HG03442 (cell line): ENCODE data around the gene ABCA7.

Experiments used
- ATAC-seq: cut with Tn5 transposase; IDR thresholded peaks from one replicate; pipeline ENCODE4 v1.9.1; 2021; ENCODE audit warnings: mild to moderate bottlenecking, moderate library complexity; ENCODE audit not compliant: unreplicated experiment

The ABCA7 gene

DNA sequence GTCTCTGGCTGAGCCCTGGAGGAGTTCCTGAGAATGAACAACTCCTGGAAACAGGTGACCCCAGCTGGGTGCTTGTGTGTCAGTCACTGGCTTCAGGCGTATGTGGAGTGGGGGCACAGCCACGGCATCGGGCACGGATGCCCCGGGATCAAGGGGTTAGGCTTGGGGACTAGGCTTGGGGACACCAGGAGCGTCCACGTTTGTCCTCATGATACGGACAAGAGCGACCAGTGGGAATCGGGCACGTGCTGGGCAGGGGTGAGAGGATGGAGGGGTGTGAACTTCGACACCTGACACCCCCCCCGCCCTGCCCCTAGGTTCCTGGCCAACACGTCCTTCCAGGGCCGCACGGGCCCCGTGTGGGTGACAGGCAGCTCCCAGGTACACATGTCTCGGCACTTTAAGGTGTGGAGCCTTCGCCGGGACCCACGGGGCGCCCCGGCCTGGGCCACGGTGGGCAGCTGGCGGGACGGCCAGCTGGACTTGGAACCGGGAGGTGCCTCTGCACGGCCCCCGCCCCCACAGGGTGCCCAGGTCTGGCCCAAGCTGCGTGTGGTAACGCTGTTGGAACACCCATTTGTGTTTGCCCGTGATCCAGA, 35.6 kb upstream of the ABCA7 start:
- no peak for ATAC-seq

DNA sequence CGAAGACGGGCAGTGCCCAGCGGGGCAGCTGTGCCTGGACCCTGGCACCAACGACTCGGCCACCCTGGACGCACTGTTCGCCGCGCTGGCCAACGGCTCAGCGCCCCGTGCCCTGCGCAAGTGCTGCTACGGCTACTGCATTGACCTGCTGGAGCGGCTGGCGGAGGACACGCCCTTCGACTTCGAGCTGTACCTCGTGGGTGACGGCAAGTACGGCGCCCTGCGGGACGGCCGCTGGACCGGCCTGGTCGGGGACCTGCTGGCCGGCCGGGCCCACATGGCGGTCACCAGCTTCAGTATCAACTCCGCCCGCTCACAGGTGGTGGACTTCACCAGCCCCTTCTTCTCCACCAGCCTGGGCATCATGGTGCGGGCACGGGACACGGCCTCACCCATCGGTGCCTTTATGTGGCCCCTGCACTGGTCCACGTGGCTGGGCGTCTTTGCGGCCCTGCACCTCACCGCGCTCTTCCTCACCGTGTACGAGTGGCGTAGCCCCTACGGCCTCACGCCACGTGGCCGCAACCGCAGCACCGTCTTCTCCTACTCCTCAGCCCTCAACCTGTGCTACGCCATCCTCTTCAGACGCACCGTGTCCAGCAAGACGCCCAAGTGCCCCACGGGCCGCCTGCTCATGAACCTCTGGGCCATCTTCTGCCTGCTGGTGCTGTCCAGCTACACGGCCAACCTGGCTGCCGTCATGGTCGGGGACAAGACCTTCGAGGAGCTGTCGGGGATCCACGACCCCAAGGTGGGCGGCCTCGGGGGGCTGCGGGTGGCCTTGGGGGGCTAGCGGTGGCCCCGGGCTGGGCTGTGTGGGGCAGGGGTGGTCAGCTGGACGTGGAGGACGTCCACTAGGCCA, 34.9 kb upstream of the ABCA7 start:
- ATAC-seq: no peak

DNA sequence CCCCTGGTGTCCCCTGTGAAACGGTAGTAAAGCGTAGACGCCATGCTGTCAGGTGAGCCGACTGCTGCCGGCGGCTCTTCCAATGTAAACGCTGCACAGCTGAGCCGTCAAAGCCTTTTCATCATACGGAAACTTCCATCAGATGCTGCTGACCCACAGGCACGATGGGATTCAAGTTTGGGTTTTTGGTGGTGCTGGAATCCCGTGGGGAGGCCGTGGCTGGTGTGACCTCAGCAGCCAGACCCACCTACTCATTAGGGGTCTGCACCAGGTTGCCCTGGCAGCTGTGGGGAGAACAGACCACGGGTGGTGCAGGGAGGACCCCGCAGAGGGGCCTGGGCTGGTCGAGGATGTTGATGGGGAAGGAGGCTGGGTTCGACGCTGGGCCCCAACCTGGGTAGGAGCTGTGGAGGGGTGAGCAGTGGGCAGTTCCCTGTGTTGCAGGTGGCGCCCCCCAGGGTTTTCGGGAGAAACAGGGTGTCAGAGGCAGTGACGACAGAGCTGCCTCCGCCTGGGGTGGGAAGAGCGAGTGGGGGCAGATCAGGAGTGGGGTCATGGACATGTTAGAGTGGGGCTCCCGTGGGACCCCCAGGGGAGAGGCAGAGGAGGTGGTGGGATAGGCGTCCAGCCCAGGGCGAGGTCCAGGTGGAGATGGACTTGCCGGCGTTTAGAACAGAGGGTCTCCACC, 33.1 kb upstream of the ABCA7 start:
- no peak for ATAC-seq

DNA sequence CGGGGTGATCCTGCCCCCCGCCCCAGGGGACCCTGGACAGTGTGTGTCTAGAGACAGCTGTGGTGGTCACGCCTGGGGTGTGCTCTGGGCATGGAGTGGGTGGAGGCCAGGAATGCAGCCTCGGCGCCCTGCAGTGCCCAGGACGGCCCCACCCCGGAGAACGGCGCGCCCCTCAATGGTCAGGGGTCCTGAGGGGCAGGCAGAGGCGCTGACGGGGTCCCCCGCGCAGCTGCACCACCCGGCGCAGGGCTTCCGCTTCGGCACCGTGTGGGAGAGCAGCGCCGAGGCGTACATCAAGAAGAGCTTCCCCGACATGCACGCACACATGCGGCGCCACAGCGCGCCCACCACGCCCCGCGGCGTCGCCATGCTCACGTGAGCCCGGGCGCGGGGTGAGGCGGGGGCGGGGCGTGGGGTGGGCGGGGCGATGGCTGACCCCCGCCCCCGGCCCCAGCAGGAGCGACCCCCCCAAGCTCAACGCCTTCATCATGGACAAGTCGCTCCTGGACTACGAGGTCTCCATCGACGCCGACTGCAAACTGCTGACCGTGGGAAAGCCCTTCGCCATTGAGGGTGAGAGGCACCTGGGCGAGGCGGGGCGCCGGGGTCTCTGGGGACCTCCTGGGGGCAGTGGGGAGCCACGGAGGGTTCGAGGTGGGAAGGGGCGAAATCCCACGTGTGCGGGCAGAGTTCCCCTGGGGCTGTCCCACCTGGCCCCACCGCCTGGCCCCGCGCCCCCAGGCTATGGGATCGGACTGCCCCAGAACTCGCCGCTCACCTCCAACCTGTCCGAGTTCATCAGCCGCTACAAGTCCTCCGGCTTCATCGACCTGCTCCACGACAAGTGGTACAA, 32.3 kb upstream of the ABCA7 start:
- no peak for ATAC-seq

DNA sequence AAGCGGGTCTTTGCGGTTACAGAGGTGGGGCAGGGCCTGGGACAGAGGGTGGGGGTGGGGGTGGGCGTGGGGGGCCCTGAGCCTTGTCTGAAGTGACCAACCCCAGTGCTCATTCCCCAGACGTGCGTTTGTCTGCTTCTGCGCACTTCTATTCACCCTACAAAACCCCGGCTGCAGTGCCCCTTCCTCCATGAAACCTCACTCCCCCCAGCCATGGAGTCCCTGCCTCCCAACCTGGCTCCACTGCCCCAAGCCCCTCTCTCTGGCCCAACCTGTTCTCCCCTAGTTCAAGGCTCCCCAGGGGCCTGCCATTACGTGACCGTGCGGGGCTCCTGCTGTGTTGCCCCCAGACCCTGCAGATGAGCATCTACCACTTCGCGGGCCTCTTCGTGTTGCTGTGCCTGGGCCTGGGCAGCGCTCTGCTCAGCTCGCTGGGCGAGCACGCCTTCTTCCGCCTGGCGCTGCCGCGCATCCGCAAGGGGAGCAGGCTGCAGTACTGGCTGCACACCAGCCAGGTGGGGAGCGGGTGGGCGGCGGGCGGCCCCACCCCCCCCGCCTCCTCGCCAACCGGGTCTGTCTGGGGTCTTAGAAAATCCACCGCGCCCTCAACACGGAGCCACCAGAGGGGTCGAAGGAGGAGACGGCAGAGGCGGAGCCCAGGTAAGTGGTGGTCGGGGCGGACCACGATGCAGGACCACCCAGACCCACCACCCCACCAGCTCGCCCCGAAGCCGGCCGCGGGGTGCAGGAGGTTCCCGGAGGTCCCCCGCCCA, 31.5 kb upstream of the ABCA7 start:
- no peak for ATAC-seq

DNA sequence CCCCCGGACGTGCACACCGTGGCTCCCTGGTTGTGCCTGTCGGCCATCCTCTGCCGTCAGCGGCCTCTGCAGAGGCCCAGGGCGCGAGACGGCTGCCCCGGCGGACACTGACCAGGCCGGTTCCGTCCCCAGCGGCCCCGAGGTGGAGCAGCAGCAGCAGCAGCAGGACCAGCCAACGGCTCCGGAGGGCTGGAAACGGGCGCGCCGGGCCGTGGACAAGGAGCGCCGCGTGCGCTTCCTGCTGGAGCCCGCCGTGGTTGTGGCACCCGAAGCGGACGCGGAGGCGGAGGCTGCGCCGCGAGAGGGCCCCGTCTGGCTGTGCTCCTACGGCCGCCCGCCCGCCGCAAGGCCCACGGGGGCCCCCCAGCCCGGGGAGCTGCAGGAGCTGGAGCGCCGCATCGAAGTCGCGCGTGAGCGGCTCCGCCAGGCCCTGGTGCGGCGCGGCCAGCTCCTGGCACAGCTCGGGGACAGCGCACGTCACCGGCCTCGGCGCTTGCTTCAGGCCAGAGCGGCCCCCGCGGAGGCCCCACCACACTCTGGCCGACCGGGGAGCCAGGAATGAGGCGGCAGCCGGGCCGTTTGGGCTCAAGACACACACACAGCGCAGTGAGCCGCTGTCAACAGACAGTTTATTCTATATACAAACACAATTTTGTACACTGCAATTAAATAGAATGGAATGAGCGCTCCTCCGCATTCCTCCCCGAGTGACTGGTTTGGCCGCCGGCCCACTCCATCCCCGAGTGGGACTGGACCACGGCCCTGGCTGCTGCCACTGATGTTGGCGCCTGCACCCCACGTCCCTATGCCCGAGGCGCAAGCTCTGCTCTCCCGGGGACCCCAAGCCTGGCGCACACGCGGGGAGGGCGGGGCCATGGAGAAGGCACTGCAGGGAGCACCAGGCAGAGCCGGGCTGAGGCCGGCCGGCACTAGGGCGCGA, 30.6 kb upstream of the ABCA7 start:
- no peak for ATAC-seq

DNA sequence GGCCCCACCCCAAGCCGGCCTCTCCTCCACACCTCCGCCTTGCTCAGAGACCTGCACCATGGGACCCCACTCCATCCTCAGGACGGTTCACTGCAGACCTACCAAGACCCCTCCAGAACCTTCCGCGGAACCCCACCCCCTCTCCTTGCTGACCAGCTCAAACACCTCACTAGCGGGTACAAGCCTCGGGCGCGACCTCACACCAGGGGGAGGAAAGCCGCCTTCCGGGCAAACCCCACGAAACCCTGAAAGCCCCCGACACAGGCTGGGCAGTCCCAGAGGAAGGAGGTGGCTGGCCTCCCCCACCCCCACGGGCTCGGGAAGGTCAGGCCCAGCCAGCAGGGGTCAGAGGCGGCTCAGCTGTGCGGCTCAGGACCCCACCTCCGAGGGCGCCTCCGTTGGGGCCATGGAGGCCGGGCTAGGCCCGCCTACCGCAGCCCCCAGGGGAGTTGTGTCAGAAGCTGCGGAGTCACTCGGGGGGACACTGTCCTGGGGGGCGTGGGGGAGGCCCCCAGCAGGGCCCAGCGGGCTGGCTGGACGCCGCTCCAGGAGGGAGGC, 29.8 kb upstream of the ABCA7 start:
- no peak for ATAC-seq

DNA sequence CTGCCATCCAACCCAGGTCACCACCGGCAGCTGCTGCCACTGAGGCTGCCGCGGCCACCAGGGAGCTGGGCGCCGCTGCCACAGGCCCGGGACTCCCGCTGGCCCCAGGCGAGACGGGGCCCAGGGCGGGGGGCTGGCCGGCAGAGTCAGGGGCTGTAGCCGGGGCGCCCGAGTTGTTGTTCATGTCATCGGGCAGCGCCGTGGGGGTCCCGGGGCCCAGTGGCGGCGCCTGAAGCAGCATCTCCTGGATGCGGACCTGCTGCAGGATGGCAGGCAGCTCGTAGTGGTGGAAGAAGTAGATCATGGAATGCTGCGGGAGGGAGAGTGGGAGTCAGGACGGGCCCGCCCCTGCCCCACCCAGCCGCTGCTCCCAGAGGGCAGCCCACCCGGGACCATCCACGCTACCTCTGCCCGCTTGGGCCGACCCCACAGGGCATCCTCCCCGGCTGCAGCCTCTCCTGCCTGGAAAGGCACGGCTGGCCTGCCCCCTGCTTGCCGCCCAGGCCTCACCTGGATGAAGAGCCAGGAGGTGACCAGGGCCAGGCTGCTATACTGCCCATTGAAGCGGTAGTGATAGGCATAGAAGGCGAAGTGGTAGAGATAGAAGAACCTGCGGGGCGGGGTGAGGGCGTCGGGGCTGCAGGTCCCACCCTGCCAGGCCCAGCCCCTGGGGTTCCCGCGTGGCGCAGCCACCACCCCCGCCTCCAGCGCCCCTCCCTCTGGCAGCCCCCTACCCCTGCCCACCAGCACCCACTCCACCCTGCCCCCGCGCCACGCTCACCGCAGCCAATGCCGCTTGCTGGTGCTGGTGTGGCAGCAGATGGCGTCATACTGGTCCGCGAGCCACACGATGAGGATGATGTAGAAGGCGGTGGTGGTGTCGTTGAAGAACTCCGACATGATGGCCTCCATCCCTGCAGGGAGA, 29.1 kb upstream of the ABCA7 start:
- ATAC-seq: no peak

DNA sequence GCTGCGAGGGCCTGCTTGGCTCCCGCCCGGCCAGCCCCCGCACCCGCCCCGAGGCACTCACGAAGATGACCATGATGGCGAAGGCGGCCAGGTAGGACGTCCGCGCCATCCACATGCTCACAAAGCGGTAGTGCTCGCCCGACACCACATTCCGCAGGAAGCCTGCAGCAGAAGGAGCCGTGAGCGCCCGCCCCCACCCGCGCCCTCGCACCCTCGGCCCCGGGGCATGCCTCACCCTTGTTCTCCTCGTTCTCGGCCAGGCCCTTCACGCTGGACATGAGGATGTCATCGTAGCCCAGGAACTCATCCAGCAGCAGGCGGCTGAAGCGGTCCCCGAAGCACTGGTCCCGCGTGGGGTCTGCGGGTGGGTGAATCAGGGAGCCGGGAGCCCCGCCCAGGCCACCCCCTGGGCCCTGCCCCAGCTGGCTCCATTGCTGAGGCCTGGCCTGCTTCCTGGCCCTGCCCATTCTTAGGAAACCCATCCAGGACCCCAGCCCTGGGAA, 28.0 kb upstream of the ABCA7 start:
- ATAC-seq: no peak

DNA sequence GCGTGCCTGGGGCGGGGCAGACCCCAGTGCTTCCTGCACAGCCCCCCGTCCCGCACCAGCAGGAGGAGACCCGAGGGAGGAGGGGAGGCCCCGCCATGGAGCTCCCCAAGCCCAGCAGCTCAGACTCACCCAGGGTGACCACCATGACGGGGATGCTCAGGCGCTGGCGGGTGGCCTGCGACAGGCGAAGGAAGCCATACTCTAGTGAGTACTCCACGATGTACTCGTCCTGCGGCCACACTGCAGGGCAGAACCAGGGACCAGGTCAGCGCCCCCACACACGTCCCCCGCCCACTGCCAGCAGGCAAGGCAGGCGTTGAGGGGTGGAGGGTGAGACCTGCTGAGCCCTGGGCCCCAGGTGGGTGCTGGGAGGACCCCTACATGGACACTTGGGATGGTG, 27.6 kb upstream of the ABCA7 start:
- ATAC-seq: no peak

DNA sequence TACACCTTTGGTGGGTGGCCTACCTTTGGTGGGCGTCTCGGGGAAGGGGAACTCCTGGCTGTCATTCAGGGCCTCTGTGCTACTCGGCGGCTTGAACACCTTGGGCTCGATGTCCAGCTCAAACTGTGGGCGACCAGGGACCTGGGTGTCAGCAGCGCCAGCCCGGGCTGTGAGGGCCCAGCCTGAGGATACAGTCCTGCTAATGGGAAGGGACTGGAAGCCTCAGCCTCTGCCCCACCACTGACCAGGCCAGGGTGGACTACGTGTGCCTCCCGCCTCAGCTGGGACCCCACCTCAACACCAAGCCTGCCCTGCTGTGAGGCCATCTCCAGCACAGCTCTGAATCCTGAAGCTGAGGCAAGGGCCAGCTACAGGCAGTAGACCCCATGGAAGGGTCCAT, 26.7 kb upstream of the ABCA7 start:
- no peak for ATAC-seq

DNA sequence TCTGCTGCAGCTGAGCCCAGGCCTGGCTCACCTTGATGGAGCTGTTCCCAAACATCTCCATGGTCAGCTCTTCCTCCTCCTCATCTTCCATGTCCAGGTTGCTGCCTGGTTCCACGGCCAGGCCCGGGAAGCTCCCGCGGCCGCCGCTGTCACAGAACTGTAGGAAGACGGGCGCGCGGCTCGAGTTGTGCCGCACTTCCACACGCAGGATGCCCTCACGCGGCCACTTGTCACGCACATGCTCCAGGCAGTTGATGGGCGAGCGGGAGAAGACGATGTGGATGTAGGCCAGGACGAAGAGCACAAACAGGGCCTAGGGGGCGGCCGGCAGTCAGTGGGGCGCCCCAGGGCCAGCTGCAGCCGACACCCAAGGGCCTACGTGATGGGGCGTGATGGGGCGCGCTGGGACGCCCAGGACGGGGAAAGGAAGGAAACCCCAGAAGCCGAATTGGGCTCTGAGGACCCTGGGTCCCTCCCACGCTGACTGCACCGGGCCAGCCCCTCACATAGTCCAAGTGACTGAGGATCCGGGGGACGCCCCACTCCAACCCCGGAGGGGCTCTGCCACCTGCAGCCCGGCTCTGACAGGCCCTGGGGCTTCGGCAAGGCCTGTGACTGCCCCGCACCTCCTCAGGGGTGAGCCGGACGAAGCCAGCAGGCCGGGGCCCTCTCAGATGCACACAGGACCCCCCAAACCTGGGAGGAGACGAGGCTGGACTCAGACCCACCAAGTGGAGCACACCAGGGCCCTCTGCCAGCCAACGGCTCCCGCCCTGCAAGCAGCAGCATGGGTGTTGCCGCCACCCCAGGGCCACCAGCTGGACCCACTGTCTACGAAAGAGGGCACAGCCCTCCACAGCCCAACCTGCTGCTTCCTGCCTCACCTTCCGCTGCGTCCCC, 25.5 kb upstream of the ABCA7 start:
- no peak for ATAC-seq

DNA sequence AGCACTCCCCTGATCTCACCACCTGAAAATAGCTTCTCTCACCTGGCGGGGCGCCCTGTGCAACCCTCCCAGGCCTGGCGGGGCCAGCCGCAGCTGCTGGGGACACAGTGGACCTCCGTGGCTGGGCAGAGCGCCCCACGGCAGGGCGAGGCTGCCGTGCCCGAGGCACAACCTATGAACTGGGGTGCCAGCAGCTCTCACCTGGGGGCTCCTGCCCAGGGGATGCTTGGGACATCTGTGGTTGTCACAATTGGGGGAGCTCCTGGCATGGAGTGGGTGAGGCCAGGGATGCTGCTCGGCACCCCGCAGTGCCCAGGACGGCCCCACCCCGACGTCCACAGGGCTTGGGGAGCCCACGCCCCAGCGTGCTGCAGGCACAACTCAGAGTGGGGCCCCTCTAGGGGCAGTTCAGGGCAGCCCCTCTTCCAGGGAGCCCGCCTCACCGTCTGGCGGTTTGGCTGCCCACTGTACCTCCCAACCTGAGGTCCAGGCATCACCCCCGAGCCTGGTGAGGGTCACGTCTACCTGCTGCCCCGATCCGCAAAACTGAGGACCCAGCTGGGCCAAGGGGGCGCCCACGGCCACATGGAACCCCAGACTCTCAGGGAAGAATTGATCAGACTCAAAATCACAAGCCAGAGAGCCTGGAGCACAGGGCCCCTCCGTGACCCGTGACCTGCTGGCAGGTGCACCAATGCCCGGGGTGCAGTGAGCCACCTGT, 24.7 kb upstream of the ABCA7 start:
- no peak for ATAC-seq

DNA sequence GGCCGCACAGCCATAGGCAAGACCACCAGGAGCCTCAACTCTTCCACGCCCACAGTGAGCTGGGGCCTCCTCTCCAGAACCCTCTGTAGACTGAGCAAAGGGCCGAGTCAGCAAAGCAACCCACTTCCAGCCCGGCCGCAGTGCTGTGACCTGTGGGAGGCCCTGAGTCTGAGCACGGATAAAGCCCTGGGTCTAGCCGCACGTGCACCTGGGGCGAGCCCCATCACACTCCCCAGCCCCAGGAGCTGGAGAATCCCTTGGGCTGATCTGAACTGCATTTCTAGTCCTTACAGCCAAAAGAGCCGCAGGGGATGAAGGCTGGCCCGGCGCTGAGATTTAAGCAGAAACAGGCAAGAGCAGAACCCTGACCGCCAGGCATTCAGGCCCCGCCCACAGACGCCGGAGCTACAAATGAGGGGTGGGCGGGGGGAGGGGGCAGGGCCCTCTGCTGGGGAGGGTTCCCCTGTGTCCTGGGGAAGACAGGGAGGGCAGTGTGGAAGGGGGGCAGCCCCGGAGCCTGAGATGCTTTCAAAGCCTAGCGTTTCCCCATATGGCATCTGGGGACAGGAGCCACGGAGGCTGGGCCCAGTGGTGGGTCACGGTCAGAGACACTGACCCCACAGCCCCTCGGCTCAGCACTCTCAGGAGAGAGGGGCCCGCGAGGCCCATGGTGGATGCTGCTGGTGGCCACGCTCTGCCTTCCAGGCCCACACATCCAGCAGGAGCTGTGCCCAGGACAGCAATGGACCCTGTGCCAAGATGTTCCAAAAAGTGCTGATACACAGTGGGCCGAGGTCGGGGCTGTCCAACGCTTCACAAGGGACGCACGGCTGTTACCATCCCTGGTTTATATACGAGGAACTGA, 23.9 kb upstream of the ABCA7 start:
- ATAC-seq: no peak

DNA sequence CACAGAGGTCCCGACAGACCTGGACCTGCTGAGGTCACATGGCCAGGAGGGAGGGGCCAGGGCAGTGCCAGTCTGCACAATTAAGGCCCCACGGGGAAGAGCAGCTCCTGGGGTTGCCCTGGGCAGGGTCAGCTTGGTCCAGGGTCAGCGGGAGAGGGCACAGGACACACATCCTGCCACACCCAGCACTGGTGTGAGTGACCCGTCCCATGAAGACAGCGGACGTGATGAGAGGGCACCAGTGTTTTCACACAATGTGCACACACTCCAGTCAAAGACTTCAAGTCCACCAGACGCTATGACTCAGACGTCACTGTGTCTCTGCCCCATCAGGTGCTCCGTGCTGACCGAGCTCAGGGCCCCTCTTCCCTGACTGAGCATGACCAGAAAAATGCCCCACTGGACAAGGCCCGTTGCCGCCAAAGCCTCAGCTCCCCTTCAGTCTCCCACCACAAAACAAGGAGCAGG, 23.2 kb upstream of the ABCA7 start:
- no peak for ATAC-seq
